HG03469 (cell line): ENCODE measurements around the gene GLS.
"Not testable (repeated sequence)": the region's sequence is repeated elsewhere in the genome, so short reads cannot be mapped to it uniquely, and the experiment has no call there.

Experiments
- ATAC-seq: cut with Tn5 transposase; IDR thresholded peaks from one replicate; pipeline ENCODE4 v1.9.1; 2021; ENCODE audit warnings: mild to moderate bottlenecking, moderate library complexity, moderate number of reproducible peaks; ENCODE audit not compliant: unreplicated experiment

GLS gene

DNA sequence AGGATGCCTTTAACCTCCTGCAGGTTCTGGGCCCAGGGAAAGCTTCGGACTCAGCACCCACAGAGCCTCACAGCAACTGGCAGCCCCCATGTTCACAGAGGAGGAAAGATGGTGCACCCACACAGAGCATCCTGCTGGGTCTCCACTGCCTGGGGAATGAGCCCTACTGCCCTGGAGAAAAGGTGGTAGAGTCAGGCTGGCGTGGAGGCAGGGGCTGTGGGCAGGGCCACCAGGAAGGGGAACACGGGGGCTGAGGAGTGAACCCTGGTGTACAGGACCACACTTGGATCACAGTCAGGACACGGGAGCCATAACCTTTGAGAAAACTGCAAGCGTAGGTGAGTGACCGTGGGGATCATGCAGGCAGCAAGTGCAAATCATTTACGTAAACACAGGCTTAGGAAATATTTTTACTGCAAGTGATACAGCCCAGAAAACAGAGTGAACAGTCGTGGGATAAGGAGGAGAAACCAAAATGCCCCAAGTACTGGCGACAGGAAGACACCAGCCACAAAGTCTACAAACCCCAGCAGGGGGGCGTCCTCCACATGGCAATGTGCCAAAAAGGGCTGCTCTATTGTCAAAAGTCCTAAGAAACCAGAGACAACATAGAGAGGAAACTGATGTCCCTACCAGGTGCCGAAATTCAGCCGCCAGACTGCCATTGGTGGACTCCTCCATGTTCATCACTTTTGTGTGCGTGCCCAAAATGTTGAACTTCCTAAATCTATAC lies 105.8 kb downstream of the GLS start:
- no peak for ATAC-seq

DNA sequence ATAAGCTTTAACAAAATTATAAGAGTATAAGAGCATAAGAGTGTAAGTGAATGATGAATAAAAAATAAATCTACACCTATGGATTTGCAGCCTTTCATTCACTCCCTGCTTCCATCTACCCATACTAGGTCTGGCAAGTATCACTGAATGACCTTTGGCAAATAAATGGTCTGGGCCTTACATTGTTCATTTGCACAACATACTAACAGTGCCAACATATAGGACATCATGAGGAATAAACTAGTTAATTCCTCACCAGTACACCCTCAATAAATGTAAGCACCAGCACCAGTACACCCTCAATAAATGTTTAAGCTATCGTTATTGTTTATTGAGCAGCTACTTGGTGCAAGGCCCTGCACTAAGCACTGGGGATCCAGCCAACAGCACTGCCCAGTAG lies 106.5 kb downstream of the GLS start:
- ATAC-seq = no peak

DNA sequence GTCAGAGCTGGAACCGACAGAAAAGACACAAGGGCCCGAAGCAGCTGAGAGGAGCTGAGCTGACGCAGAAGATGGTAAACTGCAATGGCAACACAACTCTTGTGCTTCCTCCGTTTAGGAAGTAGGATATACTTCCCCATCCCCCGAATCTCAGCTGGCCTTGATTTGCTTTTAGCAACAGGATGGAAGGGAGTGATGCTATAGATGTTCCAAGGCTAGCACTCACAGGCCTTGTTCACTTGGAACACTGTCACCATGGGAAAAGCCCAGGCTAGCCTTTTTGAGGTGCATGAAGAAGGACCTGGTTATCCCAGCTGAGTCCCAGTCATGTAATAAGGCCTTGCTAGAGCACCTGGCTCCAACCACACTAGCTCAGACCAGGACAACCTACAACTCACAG lies 107.3 kb downstream of the GLS start:
- ATAC-seq = no peak

DNA sequence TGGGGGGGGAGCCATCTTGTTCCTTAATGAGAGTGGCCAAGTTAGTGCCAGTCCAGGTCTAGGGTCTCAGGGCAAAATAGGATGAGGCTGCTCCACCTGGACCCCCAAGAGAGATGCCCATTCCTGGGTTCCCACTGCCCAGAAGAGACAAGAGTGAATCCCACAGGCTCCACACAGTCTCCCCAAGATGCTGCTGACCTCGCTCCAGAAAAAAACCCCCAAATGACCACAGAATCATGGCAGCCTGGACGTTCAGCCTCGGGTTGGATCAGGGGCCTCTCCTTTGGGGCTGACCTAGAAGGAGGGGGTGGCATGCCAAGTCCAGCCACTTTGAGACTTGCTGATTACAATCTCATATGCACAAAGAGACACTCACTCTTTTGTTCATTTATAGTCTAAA lies 108.3 kb downstream of the GLS start:
- ATAC-seq = no peak

DNA sequence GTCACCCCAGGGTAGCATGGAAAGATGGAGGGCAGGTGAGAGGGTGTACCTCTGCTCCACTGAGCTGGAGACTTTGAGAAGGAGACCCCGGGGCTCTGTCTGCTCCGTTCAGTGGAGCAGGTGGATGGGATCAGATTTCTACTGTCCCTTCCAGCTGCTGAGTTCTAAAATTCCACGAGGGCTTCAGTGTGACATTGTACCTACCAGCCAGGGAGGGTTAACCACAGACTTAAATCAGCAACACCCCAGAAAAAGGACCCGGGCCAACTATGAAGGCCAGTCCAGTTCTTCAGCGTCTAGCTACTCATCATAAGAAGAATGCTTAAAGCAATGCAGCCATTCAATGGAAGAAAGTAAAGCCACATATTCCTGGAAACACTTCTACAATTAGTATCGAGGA lies 109.5 kb downstream of the GLS start:
- ATAC-seq = no peak

DNA sequence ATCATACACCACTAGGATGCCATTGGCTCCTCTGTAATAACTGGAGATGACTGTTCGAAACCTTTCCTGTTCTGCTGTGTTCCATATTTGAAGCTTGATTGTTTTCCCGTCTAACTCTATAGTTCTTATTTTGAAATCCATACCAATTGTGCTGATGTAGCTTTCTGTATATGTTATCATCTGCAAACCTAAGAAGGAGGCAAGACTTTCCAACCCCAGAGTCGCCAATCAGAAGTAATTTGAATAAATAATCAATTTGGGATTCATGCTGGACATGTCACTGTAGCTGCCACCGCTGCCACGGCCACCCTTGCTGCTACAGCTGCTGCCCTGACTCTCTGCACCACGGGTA lies 112.6 kb downstream of the GLS start:
- ATAC-seq = no peak

DNA sequence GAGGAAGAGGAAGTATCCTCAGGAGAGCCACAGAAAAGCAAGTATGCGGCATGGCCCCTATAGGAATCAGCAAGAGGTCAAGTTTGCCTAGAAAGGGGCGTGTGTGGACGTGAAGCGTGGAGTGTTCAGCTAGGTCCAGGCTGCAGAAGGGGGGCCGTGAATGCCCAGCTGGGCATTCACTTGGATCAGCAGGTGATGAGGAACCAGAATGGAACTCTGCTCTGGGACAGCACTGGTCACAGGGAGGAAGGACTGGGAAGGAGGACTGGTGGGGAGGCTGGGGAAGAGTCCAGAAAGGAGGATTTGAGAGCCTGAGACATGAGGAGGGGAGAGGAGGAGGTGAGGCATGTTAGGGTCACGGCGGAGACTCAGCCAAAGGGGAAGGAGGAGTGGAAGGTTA lies 113.5 kb downstream of the GLS start:
- no peak for ATAC-seq

DNA sequence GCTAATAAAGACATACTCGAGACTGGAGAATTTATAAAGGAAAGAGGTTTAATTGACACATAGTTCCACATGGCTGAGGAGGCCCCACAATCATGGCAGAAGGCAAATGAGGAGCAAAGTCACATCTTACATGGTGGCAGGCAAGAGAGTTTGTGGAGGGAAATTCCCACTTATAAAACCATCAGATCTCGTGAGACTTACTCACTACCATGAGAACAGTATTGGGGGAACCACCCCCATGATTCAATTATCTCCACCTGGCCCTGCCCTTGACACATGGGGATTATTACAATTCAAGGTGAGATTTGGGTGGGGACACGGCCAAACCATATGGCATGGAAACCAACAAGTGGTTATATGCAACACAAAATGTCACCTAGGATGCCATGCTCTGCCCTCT lies 114.7 kb downstream of the GLS start:
- ATAC-seq = not testable (repeated sequence)

DNA sequence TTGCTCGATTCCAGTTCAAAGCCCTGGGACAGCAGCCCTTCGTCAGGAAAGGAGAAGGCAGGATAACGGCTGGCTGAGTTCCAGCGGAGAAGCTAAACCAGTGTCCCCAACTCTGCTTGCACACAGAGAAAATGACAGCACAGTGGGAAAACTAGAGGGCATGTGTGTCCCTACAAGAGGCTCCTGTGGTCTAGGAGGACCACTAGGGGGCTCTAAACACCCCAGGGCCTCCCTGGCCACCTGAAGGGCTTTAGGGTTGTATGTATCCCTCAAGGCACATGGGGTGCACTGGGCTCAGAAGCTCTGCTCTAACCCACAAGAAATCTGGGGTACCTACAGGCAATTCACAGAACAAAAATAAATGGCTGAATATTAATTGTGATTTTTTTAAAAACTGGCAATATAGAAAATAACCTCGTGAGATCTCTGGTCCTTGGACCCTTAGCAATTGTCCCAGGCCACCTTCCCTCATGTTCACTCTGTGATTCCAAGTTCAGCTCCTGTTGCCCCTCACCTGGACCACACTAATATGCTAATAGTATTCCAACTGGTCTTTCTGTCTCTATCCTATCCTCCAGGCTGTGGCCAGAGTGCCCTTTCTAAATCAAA lies 115.8 kb downstream of the GLS start:
- no peak for ATAC-seq

DNA sequence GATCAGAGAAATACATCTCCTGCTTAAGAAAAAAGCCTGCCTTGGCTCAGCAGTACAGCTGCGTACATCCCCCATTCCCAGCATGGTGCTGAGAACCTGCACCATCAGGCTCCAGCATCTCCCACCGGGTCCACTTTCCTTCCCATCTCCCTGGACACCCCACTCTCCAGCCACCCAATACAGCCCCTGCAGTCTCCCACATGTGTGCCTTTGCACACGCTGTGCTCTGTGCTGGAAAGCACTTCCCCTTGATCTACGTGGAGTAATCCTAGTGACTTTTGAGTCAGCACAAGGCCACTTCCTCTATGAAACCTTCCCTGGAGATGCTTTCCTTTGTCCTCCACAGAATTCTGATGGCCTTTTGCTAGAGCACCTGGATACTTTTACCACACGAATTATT lies 116.3 kb downstream of the GLS start:
- ATAC-seq = no peak

DNA sequence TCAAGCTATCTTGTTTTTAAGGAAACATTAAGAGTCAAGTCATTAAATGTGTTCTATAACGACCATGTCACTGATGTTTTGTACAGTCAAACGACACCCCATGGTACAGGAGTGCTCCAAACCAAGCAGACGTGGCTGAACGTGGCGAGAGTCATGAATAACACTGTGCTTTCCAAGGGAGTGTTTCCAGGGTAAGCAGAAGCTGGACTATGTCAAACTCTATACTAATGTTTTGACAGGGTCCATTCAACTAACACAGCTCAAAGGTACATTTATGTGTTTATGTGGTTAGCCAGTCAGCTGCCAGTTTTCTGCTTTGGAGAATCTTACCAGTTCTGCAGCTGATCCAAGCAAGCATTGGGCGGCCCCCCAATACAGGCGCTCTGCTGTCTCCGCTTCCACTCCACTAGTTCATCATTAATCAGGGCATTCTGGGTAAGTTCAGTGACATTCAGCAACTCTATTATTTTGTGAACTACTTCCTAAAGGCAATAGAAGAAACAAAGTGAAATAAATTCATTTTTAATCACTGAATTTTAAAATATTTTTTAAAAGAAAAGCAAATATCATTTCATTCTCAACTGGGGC lies 117.0 kb downstream of the GLS start:
- no peak for ATAC-seq

DNA sequence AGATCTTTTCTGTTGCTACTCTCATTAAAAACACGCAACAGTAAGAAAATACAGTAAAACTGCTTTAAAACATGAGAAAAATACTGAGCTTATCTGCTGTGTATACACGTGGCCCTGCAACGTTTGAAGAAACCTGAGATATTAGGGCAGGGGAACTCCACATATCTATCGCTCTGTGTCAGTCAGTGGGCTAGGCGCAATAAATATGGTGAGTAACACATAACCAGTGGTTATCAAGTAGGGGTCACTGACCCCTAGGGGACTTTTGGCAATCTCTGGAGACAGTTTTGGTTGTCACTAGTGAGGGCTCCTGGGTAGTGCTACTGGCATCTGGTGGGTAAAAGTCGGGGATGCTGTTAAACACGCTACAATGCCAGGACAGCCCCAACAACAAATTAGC lies 118.4 kb downstream of the GLS start:
- no peak for ATAC-seq

DNA sequence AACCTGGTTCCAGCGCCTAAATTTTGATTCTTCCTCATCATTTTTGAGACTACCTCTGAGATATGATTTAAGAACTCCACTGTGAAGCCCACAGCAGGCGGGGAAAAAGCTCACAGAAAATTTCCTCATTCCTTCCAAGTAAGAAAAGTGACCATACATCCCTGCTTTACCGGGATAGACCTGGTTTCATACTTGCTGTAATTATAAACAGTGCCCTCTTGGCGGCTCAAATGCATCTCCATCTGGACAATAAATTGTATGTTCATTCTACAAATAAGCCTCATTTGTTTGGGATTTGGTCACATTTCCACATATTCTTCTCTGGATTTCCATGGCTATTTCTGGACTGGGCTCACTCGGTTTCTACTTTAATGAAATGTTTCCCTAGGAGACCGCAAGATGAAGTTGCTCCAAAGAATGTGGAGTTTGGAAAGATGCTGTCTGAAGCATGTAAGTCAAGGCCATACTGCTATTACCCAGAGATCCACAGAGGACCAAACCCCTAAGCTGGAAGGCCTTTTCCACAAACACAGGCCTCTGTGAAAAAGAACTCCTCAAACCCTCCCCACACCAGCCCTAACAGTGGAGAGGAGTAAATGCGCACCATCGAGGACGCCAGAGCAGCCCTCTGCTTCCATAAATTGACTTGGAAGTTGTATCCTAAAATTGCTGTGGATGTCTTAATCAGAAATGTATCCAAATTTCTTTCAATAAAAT lies 119.5 kb downstream of the GLS start:
- no peak for ATAC-seq

DNA sequence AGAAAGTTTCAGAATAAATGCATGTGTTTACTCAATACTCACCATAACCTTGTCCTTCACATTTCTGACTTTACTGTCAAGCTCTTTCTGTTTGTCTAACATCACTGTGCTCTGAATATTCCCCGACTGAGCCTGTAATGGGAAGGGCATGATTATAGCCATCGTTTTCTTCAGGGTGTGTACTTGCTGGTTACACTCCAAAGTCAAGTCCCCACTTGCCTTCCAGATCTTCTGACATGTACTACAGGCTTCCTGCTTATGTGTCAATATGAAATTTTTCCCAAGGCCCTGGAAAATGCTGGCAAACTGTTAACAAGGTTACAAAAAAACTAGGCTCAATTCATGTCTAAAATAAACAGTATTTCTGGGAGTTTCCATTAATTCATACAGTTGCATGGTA lies 120.4 kb downstream of the GLS start:
- ATAC-seq = no peak

DNA sequence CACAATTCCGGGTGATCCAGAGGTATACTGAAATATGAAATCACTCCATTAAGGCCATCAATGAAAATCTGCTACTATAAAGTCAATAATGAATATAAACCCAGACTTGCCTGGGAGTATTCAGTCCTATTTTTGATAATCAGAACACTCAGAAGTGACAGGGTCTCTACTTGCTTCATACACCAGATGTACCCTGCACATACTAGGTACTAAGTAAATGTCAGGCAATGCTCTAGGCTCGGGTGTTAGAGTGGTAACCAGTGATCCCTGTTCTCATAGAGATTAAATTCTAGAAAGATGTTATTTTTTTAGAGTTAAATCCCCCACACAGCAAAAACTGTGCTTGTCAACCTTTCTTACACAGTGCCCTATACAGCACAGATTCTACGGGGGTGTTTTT lies 121.0 kb downstream of the GLS start:
- no peak for ATAC-seq

DNA sequence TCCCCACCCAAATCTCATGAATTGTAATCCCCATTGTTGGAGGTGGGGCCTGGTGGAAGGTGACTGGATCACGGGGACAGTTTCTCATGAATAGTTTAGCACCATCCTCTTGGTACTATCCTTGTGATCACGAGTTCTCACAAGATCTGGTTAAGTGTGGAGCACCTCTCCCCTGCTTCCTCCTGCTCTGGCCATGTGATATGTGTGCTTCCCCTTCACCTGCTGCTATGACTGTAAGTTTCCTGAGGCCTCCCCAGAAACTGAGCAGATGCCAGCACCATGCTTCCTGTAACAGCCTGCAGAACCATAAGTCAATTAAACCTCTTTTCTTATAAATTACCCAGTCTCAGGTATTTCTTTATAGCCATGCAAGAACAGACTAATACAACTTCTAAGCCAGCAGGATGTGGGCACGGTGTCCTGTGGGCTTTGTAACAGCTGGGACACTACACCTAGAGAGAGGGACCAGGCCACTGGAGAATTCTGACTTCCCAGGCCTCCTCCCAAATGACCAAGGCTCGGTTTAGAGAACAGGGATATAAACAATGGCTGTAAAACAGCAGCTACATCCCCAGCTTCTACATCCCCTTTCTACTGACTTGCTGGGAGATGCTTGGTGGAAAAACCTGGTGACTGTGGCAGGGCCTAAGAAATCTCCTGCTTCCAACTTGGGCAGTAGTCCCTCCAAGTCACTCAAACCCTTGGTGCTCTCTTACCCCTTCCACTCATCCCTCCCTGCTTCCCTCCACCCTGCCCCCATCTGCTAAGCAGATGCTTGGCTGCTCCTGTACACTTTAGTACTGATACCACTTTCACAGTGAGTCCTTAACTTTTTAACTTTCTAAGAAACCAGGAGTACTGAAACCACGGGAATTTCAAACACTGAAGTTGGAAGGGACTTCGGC lies 123.0 kb downstream of the GLS start:
- ATAC-seq = no peak

DNA sequence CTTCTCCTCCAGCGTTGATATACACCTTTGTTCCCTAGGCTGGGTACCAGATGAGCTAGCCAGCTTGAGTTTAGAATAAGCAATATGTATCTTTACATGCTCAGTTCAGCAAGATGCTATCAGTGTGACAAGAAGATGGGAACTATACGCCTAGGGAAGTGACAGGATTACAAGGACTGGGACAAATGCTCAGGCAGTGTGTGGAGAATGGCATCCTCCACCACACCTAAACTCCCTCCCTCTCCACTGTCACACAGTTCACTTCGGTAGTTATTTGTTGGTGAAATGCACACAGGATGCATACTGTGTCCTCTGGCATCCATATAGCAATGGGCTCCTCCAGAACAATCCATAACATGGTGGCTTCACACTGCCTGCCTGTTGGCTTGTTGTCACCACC lies 125.7 kb downstream of the GLS start:
- ATAC-seq = no peak

DNA sequence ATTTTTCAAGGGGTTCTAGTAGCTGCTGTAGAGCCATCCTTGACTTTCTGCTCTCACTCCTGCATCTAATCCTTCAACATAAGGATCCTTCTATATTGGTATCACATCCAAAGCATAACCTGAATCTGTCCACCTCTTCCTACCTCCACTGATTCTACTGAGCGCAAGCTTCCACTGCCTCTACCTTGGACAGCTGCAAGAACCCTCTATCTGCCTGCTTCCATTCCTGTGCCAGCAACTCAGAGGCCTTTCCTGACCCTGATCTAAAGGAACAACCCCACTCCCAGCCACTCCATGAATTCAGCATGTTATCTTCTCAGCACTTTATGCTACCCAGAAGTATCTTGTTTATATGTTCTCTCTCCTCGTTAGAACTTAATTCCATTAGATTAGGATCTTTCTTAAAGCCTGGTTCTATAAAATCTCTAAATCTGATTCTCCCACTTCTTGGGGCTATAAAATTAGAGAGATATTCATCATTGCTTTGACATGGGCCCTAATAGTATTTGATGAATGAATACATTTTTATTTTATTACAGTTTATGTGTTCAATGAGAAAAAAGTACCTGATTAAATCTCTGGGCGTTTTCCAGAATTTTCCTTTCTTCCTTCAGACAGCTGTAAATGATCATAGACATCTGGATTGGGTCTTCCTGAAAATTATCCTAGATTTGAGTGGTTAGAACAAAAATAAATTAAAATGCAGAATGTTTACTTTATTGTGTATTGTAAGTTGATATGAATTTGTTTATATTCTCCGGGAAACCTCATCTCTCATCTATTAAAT lies 126.6 kb downstream of the GLS start:
- no peak for ATAC-seq

DNA sequence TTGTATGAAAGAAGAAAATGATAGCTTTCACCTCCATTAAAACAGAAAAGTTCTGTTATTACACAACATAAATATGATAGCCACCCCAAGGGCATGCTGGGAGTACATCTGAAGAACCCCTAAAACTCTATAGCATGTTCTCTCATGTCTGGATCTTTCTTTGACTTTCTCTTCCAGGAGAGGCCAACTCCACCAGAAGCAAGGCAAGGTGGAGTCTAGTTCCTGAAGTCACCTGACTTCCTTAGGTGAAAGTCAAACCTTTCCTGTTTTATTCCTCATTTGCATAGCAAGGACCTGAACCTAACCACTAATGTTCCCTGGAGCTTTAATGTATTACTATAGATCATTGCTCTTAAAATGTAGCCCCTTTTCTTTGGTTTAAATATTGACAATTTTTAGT lies 127.7 kb downstream of the GLS start:
- no peak for ATAC-seq
